PFSK-1 (cell line): Measurements from ENCODE around the gene STRN.

Source experiments
- FOXP2 ChIP-seq: optimal IDR thresholded peaks from 2 replicates; pipeline ENCODE3; 2011; ENCODE audit warnings: borderline replicate concordance, control low read depth, inconsistent platforms; ENCODE audit not compliant: insufficient read depth; ENCODE audit errors: extremely low read length, extremely low read depth
- POLR2AphosphoS5 ChIP-seq: IDR thresholded peaks from 2 replicates; pipeline ENCODE4 v1.6.1; 2012; ENCODE audit warnings: low read depth, mild to moderate bottlenecking, control low read depth, low read length, moderate library complexity
- REST ChIP-seq, 2 experiments: IDR thresholded peaks; 2 replicates each; pipeline versions ENCODE4 v1.6.1 to v1.8.0; 2011 to 2012; ENCODE audit warnings: low read depth in 2 of 2, low read length in 2 of 2, control low read depth in 1 of 2, inconsistent platforms in 1 of 2, mild to moderate bottlenecking in 1 of 2, moderate library complexity in 1 of 2; ENCODE audit not compliant: insufficient read depth in 1 of 2
- SIN3A ChIP-seq: IDR thresholded peaks from 2 replicates; pipeline ENCODE4 v1.6.1; 2012; ENCODE audit warnings: mild to moderate bottlenecking, low read length, moderate library complexity, borderline replicate concordance; ENCODE audit not compliant: insufficient read depth
- TAF1 ChIP-seq: IDR thresholded peaks from 2 replicates; pipeline ENCODE4 v1.6.1; 2012; ENCODE audit warnings: low read length, control low read depth, borderline replicate concordance; ENCODE audit not compliant: insufficient read depth

The STRN gene

GRCh38 chr2:36871068-36871707, 95.1 kb downstream of the STRN start:
- no peak for TF ChIP-seq POLR2AphosphoS5
- no peak for TF ChIP-seq FOXP2
- no peak for TF ChIP-seq SIN3A
- TF ChIP-seq TAF1 = no peak
- TF ChIP-seq REST (IDR thresholded peaks at IDR 0.05; ENCODE audit: insufficient read depth in 1 of 2, low read depth in 2 of 2, low read length in 2 of 2) = no peak

GRCh38 chr2:36869606-36870005, 96.7 kb downstream of the STRN start:
- TF ChIP-seq SIN3A (no peak), POLR2AphosphoS5 (no peak), TAF1 (no peak), FOXP2 (no peak), REST (IDR thresholded peaks at IDR 0.05; ENCODE audit: insufficient read depth in 1 of 2, low read depth in 2 of 2, low read length in 2 of 2) (no peak)

GRCh38 chr2:36861896-36862295, 104.4 kb downstream of the STRN start:
- TF ChIP-seq FOXP2 (no peak), TAF1 (no peak), POLR2AphosphoS5 (no peak), SIN3A (no peak), REST (IDR thresholded peaks at IDR 0.05; ENCODE audit: insufficient read depth in 1 of 2, low read depth in 2 of 2, low read length in 2 of 2) (no peak)

- TF ChIP-seq POLR2AphosphoS5 (no peak), SIN3A (no peak), FOXP2 (no peak), TAF1 (no peak), REST (IDR thresholded peaks at IDR 0.05; ENCODE audit: insufficient read depth in 1 of 2, low read depth in 2 of 2, low read length in 2 of 2) (no peak)
These were observed 107.0 kb downstream of the STRN start for GRCh38 chr2:36859366-36859792.
